GM04504 (cell line): ENCODE results near the gene CTRL.
A peak's percentile ranks its signal among the peaks of the same experiment; 100 is the strongest.
"Not testable (repeated sequence)": the region's sequence is repeated elsewhere in the genome, so short reads cannot be mapped to it uniquely, and the experiment has no call there.

ENCODE experiments used
- DNase-seq: peaks from one replicate; pipeline ENCODE4 v3.0.0-alpha.2; 2012; ENCODE audit warnings: low read depth

Gene CTRL

GRCh38 chr16:67940446-67941089 is 8.9 kb upstream of the CTRL start:
- no peak for DNase-seq

DNA sequence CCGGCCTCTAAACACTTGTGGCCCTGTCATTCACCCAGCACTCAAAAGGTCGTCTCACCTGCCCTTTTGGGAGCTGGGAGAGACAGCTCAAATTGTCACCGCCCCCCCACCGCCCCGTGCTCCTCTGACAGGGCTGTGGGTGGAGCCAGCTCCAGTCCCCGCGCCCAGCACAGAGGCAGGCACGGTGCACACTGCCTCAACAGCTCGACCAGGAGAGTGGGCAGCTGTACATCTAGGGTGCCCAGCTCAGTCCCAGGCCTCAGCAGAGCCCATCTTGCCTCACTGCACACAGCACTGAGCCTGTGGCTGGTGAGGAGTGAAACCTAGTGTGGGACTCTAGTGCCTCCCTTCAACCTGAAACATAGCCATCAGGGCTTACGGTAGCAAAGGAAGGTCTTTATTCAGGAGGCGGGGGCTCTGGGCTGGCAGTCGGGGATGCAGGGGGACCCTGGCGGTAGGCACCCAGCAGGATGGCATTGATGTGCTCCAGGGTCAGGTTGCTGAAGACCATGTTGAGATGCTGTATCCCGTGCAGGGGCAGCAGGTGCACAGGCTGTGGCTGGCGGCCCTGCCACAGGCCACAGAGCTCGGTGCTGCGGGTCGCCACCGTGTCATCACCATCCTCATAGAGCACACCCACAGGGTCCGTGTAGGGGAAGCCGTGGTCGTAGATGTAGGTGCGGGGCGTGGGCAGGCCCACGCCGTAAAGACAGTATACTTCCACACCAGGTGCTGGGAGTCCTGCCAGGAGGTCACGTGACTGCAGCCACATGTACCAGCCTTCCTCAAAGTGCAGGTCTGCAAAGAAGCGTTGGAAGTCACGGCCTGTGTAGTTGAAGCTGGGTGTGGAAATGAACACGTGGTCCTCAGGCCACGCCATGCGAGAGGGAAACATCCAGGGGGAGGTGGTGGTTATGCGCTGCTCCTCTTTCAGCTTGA is 8.1 kb upstream of the CTRL start:
- DNase-seq: no peak

GRCh38 chr16:67937713-67938112 is 6.1 kb upstream of the CTRL start:
- not testable (repeated sequence) for DNase-seq

- peak; percentile 47 for DNase-seq
Observed at GRCh38 chr16:67936880-67937605, 5.4 kb upstream of the CTRL start.

DNA sequence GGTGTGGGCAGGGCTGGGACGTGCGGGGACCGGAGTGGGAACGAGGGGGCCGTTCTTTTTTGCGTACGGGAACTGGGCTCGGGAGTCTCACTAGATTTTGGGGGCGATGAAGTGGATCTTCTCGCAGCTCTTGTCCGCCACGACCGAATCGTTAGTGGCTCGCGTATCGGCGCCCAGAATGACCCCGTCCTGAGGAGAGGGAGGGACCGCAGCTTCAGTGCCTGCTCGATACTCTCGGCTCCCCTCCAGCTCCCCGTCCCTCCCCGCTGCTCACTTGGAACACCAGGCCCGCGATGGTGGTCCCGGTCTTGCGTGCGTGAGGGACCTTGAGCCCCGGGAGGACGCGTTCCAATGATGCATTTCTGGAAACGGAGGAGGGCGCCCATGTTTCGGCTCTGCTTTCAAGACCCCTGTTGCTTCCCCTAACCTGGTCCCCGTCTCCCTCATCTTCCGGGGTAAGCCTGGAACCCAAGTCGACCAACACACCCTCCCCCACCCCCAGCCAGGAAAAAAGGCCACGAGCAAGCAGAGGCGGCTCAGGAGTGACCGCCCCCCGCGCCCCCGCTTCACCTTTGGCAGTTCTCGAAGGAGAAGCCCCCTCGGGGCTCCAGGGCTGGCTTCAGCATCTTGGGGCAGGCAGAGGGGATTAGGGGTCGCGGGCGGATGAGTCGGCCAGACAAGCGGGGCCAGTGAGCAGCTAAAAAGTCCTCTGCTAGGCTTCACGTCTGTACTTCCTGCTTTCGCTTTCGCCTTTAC is 4.6 kb upstream of the CTRL start, which contains the start of gene PSMB10:
PSMB10 (minus strand) TSS at position 727 of the 756 bp plus-strand sequence; CDS start at position 626, 101 bp downstream.
- DNase-seq: no peak

DNA sequence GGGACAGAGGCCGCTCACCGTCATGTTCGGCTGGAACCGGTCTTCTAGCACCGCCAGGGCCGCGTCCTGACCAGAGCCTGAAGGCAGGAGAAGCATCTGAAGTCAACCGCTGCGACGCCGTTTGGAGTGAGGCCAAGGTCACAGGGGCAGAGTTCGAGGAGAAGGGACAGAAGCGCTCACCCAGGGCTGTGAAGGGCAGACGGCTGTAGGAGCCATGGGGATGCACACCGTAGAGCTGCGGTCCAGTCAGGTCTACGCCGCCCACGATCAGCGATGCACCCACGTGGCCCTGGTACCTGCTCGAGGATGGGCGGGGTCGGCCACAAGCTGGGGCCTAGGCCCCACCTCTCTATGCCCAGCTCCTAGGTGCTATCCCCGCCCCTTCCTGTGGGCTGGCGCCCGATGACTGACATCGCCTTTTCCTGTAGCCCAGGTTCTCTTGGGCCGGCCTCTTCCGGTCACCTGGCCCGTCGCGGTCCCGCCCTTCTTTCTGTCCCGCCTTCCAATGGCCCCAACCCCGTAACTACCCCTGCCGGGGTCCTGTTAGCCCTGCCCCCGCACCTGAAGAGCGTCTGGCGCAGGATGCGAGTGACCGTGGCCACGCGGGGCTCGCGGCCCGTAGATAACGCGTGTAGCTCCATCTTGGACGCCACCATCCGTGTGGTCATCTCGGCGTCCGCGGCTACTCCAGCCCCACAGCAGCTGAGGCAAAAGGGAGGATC is 3.9 kb upstream of the CTRL start:
- peak; percentile 85 for DNase-seq

- DNase-seq: no peak
Observed at GRCh38 chr16:67935101-67935401, 3.4 kb upstream of the CTRL start.

DNA sequence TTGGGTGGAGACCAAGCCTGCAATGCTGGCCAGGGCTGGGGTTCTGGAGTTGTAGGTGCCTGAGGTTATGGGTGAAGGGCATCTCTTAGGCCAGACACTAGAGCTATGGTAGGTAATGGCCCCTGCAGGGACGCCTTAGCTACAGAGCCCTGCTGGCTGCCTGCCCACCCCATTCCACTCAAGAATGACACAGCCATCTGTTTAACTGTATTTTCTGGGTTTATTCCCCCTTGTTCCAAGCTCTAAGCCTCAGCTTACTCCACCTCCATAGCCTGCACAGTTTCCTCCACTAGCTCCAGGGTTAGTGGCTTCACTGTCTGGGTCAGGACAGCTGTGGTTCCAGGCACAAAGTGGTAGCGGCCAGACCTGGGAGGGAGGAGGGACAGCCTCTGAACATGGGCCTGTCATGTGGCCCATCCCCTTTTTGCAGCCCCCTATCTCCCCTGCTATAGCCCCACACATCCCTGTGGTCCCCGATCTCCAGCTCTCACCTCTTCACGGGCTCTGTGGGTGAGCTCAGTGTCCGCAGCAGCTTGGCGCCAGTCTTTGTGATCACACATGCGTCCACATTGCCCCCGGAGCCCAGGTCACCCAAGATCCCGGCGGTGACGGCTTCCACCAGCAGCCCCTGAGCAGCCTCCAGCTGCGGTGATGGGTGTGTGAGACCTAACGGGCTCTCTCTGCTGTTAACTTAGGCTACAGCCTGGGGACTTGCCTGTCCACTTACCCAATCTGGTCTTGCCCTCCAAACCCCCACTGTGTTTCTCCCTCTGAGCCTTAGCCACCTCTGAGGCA is 2.8 kb upstream of the CTRL start:
- no peak for DNase-seq

- DNase-seq: no peak
Observed at GRCh38 chr16:67933805-67934204, 2.1 kb upstream of the CTRL start.

DNA sequence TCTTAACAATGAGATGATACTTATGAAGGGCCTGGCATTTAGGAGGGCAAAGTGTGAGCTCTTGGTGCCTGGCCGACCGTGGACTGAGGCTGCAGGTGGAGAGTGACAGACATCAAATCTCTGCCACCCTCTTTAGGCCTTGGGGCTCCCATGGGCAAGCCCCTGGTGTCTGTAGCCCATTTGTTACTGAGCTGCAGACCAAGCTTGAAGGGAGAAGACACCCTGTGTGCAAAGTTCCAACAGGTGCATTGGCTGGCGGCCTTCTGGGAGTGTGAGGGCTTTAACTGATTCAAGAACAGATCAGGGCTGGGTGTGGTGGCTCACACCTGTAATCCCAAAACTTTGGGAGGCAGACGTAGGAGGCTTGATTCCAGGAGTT is 789 bp upstream of the CTRL start:
- DNase-seq: no peak

GRCh38 chr16:67930678-67931211 is 917 bp downstream of the CTRL start:
- no peak for DNase-seq

GRCh38 chr16:67930191-67930590 is 1.5 kb downstream of the CTRL start:
- no peak for DNase-seq

DNA sequence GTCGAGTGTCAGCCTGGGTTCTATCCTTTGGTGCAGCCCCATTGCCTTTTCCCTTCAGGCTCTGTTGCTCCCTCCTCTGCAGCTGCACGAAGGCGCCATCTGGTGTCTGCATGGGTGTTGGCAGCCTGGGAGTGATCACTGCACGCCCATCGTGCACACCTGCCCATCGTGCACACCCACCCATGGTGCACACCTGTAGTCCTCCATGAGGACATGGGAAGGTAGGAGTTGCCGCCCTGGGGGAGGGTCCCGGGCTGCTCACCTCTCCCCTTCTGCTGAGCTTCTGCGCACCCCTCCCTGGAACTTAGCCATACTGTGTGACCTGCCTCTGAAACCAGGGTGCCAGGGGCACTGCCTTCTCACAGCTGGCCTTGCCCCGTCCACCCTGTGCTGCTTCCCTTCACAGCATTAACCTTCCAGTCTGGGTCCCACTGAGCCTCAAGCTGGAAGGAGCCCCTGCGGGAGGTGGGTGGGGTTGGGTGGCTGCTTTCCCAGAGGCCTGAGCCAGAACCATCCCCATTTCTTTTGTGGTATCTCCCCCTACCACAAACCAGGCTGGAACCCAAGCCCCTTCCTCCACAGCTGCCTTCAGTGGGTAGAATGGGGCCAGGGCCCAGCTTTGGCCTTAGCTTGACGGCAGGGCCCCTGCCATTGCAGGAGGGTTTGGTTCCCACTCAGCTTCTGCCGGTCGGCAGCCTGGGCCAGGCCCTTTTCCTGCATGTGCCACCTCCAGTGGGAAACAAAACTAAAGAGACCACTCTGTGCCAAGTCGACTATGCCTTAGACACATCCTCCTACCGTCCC is 2.9 kb downstream of the CTRL start:
- no peak for DNase-seq

DNA sequence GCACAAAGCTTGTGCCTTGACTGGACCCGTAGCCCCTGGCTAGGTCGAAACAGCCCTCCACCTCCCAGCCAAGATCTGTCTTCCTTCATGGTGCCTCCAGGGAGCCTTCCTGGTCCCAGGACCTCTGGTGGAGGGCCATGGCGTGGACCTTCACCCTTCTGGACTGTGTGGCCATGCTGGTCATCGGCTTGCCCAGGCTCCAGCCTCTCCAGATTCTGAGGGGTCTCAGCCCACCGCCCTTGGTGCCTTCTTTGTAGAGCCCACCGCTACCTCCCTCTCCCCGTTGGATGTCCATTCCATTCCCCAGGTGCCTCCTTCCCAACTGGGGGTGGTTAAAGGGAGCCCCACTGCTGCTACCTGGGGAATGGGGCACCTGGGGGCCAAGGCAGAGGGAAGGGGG is 3.5 kb downstream of the CTRL start:
- DNase-seq: no peak

DNA sequence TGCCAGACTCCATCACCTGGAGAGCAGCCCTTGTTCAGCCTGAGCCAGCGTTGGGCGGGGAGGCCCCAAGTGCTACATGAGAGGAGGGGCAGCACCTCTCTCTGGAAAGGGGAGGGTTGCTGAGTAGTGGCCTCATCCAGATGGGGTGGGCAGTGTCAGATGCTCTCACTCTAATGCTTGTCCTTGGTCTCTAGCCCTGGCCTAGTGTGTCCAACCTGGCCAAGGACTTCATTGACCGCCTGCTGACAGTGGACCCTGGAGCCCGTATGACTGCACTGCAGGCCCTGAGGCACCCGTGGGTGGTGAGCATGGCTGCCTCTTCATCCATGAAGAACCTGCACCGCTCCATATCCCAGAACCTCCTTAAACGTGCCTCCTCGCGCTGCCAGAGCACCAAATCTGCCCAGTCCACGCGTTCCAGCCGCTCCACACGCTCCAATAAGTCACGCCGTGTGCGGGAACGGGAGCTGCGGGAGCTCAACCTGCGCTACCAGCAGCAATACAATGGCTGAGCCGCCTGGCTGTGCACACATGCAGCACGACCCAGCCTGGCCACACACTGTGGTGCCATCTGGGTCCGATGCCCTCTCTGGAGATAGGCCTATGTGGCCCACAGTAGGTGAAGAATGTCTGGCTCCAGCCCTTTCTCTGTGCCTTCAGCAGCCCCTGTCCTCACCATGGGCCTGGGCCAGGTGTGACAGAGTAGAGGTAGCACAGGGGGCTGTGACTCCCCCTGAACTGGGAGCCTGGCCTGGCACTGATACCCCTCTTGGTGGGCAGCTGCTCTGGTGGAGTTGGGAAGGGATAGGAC is 4.3 kb downstream of the CTRL start:
- no peak for DNase-seq

- no peak for DNase-seq
Observed at GRCh38 chr16:67926181-67926750, 5.4 kb downstream of the CTRL start.

DNA sequence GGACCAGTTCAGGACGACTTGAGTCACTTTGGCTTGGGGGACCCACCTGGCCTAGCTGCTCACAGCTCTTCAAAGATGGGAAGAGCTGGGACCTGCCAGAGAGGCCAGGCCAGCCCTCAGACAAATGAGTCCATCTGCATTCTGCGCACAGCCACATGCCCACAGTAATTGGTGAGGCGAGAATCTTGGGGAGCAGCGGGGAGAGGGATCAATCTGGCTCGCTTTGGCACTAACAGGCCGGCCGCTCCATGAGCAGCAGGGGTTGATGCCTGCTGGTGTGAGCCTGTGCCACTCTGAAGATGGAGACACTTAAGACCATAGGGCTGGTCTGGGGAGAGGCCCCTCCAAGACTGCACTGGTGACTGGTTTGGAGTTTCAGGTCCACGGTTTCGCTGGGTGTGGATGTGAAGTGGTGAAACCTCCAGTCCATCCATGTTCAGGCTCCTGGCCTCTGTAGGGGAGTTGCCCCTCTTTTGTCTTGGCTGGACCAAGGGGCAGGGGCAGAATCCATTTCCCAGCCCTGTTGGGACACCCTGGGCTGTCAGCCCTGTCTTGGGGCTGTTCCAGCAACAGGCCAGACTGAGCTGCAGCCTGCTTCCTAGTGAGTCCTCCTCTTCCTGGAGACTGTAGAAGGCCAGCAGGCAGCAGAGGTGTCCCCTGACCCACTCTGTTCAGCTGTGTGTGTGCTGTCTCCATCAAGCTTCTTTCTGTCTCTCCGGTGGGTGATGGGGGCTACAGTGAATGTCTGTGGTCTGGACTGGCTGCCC is 7.3 kb downstream of the CTRL start:
- no peak for DNase-seq
